Loucy (cell line): ENCODE measurements around the gene ABLIM2.

ENCODE experiments used
- H2AFZ ChIP-seq: fragments of 200-600 bp; sonication (generic); 2 replicates; pipeline ENCODE4 v1.6.0; 2016; ENCODE audit warnings: antibody characterized with exemption, mild to moderate bottlenecking, low read length, moderate library complexity
- H3F3A ChIP-seq: fragments of 200-600 bp; 2 replicates; pipeline ENCODE4 v1.6.0; 2016; ENCODE audit warnings: antibody characterized with exemption, low read depth, mild to moderate bottlenecking
- H3K27me3 ChIP-seq: fragments of 200-600 bp; sonication (generic); 2 replicates; pipeline ENCODE4 v1.6.1; 2014; ENCODE audit warnings: low read length, mild to moderate bottlenecking; ENCODE audit not compliant: insufficient read depth, poor library complexity, severe bottlenecking
- H3K36me3 ChIP-seq: fragments of 200-600 bp; sonication (generic); 2 replicates; pipeline ENCODE4 v1.6.1; 2016; ENCODE audit warnings: low read length; ENCODE audit not compliant: insufficient read depth
- H3K4me1 ChIP-seq: fragments of 200-600 bp; sonication (generic); 2 replicates; pipeline ENCODE4 v1.5.1; 2014; ENCODE audit warnings: low read length, mild to moderate bottlenecking; ENCODE audit not compliant: insufficient read depth, poor library complexity, severe bottlenecking
- H3K4me2 ChIP-seq: fragments of 200-600 bp; sonication (generic); 2 replicates; pipeline ENCODE4 v1.6.0; 2014; ENCODE audit warnings: antibody characterized with exemption, low read length, low read depth, mild to moderate bottlenecking; ENCODE audit not compliant: poor library complexity, severe bottlenecking
- H3K4me3 ChIP-seq: fragments of 200-600 bp; sonication (generic); 2 replicates; pipeline ENCODE4 v1.5.1; 2014; ENCODE audit warnings: low read length, mild to moderate bottlenecking, mixed read lengths; ENCODE audit not compliant: poor library complexity, severe bottlenecking
- H3K79me2 ChIP-seq: fragments of 200-600 bp; sonication (generic); 2 replicates; pipeline ENCODE4 v1.6.1; 2014; ENCODE audit warnings: low read length; ENCODE audit not compliant: insufficient read depth
- H3K9ac ChIP-seq: fragments of 200-600 bp; sonication (generic); 2 replicates; pipeline ENCODE4 v1.6.0; 2014; ENCODE audit warnings: mild to moderate bottlenecking, low read depth, low read length, moderate library complexity; ENCODE audit not compliant: poor library complexity, severe bottlenecking
- H3K9me2 ChIP-seq: fragments of 200-600 bp; sonication (generic); replicated peaks from 2 replicates; pipeline ENCODE4 v1.6.1; 2016; ENCODE audit warnings: low read depth, low read length, mixed read lengths
- H3K9me3 ChIP-seq: fragments of 200-600 bp; sonication (generic); 2 replicates; pipeline ENCODE4 v1.6.1; 2014; ENCODE audit warnings: mild to moderate bottlenecking, antibody characterized with exemption, low read length, low read depth; ENCODE audit not compliant: insufficient read depth
- H4K20me1 ChIP-seq: fragments of 200-600 bp; sonication (generic); 2 replicates; pipeline ENCODE4 v1.6.0; 2014; ENCODE audit warnings: antibody characterized with exemption, low read length, mild to moderate bottlenecking; ENCODE audit not compliant: insufficient read depth, poor library complexity, severe bottlenecking
- CTCF ChIP-seq: fragments of 200-600 bp; sonication (generic); conservative IDR thresholded peaks from 2 replicates; pipeline ENCODE4 v1.5.1; 2014; ENCODE audit warnings: mild to moderate bottlenecking, antibody characterized with exemption, low read length
- EZH2phosphoT487 ChIP-seq: fragments of 200-600 bp; IDR thresholded peaks from 2 replicates; pipeline ENCODE4 v1.6.1; 2018; ENCODE audit warnings: antibody characterized with exemption, mild to moderate bottlenecking, moderate library complexity, borderline replicate concordance

The ABLIM2 gene

GRCh38 chr4:8090744-8091301, 67.8 kb downstream of the ABLIM2 start:
- Histone ChIP-seq H3K9me2 (no peaks in the 10 kb centered on the region), H3K4me2 (no peak overlapping the region), H3K9ac (no peak overlapping the region), H2AFZ (no peak overlapping the region), H3K27me3 (no peaks in the 10 kb centered on the region), H3K9me3 (peaks cover 8% of the 10 kb centered on the region; the same call in 1 of the 2 replicates), H3K4me3 (no peak overlapping the region), H3K79me2 (no peaks in the 10 kb centered on the region), H4K20me1 (no peaks in the 10 kb centered on the region), H3K4me1 (no peaks in the 10 kb centered on the region), H3K36me3 (no peaks in the 10 kb centered on the region), H3F3A (no peaks in the 10 kb centered on the region)
- TF ChIP-seq CTCF (no peak), EZH2phosphoT487 (no peak)

DNA sequence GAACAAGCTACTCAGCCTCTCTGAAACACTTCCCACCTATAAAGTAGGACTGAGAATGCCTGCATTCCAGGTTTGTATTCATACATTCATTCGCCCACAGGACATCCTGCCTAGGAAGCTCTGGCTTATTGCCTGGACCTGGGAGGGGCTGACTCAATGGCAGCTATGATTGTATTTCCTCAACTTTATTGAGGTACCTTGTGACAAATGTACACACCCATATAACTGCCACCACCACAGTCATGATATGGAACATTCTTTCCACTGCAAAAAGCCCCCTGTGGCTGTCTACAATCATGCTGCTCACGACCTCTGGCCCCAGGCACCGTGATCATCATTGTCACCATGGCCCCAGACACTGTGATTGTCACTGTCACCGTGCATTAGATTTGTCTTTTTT, 68.3 kb downstream of the ABLIM2 start:
- no peaks in the 10 kb centered on the region for H4K20me1 ChIP-seq
- no peak overlapping the region for H3K4me2 ChIP-seq
- no peaks in the 10 kb centered on the region for H3K9me2 ChIP-seq
- H3K4me1 ChIP-seq = no peaks in the 10 kb centered on the region
- H3K9ac ChIP-seq = no peak overlapping the region
- H3K79me2 ChIP-seq = no peaks in the 10 kb centered on the region
- no peaks in the 10 kb centered on the region for H3F3A ChIP-seq
- H3K36me3 ChIP-seq = no peaks in the 10 kb centered on the region
- peaks cover 8% of the 10 kb centered on the region; the same call in 1 of the 2 replicates for H3K9me3 ChIP-seq
- H3K27me3 ChIP-seq = no peaks in the 10 kb centered on the region
- no peak overlapping the region for H3K4me3 ChIP-seq
- no peak overlapping the region for H2AFZ ChIP-seq
- TF ChIP-seq EZH2phosphoT487 (no peak), CTCF (no peak)

- Histone ChIP-seq H3K9ac (no peak overlapping the region), H3K4me1 (no peaks in the 10 kb centered on the region), H3K36me3 (no peaks in the 10 kb centered on the region), H2AFZ (no peak overlapping the region), H3K4me2 (no peak overlapping the region), H3K9me2 (no peaks in the 10 kb centered on the region), H3F3A (no peaks in the 10 kb centered on the region), H3K27me3 (no peaks in the 10 kb centered on the region), H3K9me3 (peaks cover 8% of the 10 kb centered on the region; the same call in 1 of the 2 replicates), H3K4me3 (no peak overlapping the region), H3K79me2 (no peaks in the 10 kb centered on the region), H4K20me1 (no peaks in the 10 kb centered on the region)
- TF ChIP-seq CTCF (no peak), EZH2phosphoT487 (no peak)
These were observed 68.8 kb downstream of the ABLIM2 start for GRCh38 chr4:8089862-8090261.
